Duodenal mucosa (tissue), 2 donors: ENCODE results near the gene KCNG2.

Experiments
- H3K27ac ChIP-seq: one replicate; pipeline ENCODE4 v1.7.0; 2013; ENCODE audit warnings: low read depth, low read length
- H3K27me3 ChIP-seq, 2 donors: one replicate each; pipeline ENCODE4 v1.7.0; 2013; ENCODE audit warnings: low read length in 2 of 2, control low read depth in 1 of 2; ENCODE audit not compliant: insufficient read depth in 2 of 2, control insufficient read depth in 1 of 2
- H3K36me3 ChIP-seq, 2 donors: one replicate each; pipeline ENCODE4 v1.7.0; 2013; ENCODE audit warnings: low read length in 2 of 2, control low read depth in 1 of 2; ENCODE audit not compliant: insufficient read depth in 2 of 2, control insufficient read depth in 1 of 2
- H3K4me1 ChIP-seq, 2 donors: one replicate each; pipeline ENCODE4 v1.7.0; 2013; ENCODE audit warnings: low read length in 2 of 2, control low read depth in 1 of 2; ENCODE audit not compliant: insufficient read depth in 2 of 2, control insufficient read depth in 1 of 2
- H3K4me3 ChIP-seq, 2 donors: one replicate each; pipeline ENCODE4 v1.7.0; 2013; ENCODE audit warnings: low read length in 2 of 2, low read depth in 1 of 2
- H3K9ac ChIP-seq, 2 donors: one replicate each; pipeline ENCODE4 v1.7.0; 2013; ENCODE audit warnings: low read length in 2 of 2, low read depth in 1 of 2
- H3K9me3 ChIP-seq, 2 donors: one replicate each; pipeline ENCODE4 v1.7.0; 2013; ENCODE audit warnings: low read length in 2 of 2, control low read depth in 1 of 2; ENCODE audit not compliant: control insufficient read depth in 1 of 2

Gene KCNG2

DNA sequence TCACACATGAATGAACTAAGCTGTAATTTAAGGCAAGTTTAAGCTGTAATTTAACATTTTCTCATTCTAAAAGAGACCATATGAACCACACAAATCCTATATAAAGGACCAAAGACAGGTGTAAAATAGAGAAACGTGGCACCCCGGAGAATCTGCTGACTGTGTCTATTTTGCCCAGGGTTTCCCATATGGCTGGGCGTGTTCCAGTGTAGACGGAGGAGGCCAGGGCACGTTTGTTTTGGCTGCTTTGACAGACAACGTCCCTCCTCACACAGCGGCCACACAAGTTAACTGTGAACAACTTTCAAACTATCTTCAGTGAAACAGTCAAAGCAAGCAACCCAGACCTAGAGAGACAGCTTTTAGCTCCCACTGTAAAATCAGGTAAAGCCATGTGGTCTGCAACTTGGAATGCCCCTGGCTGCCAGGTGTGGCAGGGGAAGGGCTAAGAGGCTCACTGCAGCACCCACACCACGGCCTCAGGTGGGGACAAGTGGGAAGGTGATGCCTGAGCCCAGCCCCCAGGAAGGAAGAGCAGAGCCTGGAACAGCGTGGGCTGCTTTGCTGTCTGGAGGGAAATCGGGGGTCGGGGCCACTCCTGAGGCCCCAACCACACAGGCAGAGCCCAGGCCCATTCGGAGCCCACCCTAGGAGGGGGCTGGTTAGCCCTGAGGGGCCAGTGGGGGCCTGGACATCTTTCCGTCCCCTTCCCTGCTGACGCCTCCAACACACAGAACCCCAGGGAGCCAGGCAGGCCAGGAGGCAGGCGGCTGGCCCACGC, 113.0 kb downstream of the KCNG2 start:
- H3K4me3 ChIP-seq: no peak overlapping the region
- H3K4me1 ChIP-seq: no peaks in the 10 kb centered on the region
- H3K27me3 ChIP-seq: no peaks in the 10 kb centered on the region
- H3K9ac ChIP-seq: no peak overlapping the region
- H3K36me3 ChIP-seq: peaks cover 6 to 31% of the 10 kb centered on the region in 2 donors
- H3K27ac ChIP-seq: no peak overlapping the region
- H3K9me3 ChIP-seq: no peaks in the 10 kb centered on the region

- H3K4me3 ChIP-seq: no peak overlapping the region
- no peak overlapping the region for H3K9ac ChIP-seq
- H3K27ac ChIP-seq: no peak overlapping the region
- H3K9me3 ChIP-seq: no peaks in the 10 kb centered on the region
- peaks cover 7 to 40% of the 10 kb centered on the region in 2 donors for H3K36me3 ChIP-seq
- H3K27me3 ChIP-seq: no peaks in the 10 kb centered on the region
- H3K4me1 ChIP-seq: no peaks in the 10 kb centered on the region
Observed at GRCh38 chr18:79911344-79912270, 113.9 kb downstream of the KCNG2 start.

- H3K4me3 ChIP-seq: no peak overlapping the region
- no peaks in the 10 kb centered on the region for H3K27me3 ChIP-seq
- H3K36me3 ChIP-seq: peaks cover 7 to 47% of the 10 kb centered on the region in 2 donors
- H3K27ac ChIP-seq: no peak overlapping the region
- H3K4me1 ChIP-seq: no peaks in the 10 kb centered on the region
- no peak overlapping the region for H3K9ac ChIP-seq
- no peaks in the 10 kb centered on the region for H3K9me3 ChIP-seq
Observed at GRCh38 chr18:79912409-79912991, 114.8 kb downstream of the KCNG2 start.

- H3K27me3 ChIP-seq: no peaks in the 10 kb centered on the region
- no peak overlapping the region for H3K4me3 ChIP-seq
- H3K4me1 ChIP-seq: no peaks in the 10 kb centered on the region
- no peak overlapping the region for H3K27ac ChIP-seq
- H3K9me3 ChIP-seq: no peaks in the 10 kb centered on the region
- H3K9ac ChIP-seq: no peak overlapping the region
- H3K36me3 ChIP-seq: peaks cover 7 to 50% of the 10 kb centered on the region in 2 donors
Observed at GRCh38 chr18:79912994-79913831, 115.5 kb downstream of the KCNG2 start.

DNA sequence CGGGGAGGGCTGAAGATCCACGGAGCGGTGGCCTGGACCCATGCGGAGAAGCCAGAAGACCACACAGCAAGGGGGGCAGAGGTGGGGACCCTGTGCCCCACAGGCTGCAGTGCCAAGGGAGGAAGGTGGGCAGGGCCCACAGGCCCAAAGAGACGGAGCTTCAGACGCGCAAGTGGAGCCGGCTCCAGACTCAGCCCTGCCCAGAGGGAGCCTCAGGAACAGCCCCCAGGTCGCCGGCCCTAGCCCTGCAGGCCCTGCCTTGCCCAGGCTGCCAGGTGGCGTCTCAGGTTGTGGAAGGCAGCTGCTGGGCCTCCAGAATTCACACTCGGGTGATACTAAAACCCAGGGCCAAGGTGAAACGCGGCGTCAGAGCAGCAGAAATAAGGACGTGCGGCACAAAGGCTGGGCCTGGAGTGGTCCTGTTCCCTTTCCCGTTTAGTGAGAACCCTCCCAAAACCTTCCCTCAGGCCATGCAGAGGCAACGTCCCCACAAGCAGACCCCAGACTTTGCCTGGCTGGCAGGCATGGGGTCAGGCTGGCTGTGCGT, 116.9 kb downstream of the KCNG2 start:
- no peaks in the 10 kb centered on the region for H3K9me3 ChIP-seq
- H3K27me3 ChIP-seq: no peaks in the 10 kb centered on the region
- no peak overlapping the region for H3K9ac ChIP-seq
- peaks cover 14 to 58% of the 10 kb centered on the region in 2 donors for H3K36me3 ChIP-seq
- no peaks in the 10 kb centered on the region for H3K4me1 ChIP-seq
- no peak overlapping the region for H3K27ac ChIP-seq
- no peak overlapping the region for H3K4me3 ChIP-seq

GRCh38 chr18:79915161-79916127, 117.7 kb downstream of the KCNG2 start:
- no peaks in the 10 kb centered on the region for H3K9me3 ChIP-seq
- no peak overlapping the region for H3K9ac ChIP-seq
- peaks cover 14 to 58% of the 10 kb centered on the region in 2 donors for H3K36me3 ChIP-seq
- no peak overlapping the region for H3K4me3 ChIP-seq
- no peaks in the 10 kb centered on the region for H3K27me3 ChIP-seq
- H3K4me1 ChIP-seq: no peaks in the 10 kb centered on the region
- H3K27ac ChIP-seq: no peak overlapping the region

DNA sequence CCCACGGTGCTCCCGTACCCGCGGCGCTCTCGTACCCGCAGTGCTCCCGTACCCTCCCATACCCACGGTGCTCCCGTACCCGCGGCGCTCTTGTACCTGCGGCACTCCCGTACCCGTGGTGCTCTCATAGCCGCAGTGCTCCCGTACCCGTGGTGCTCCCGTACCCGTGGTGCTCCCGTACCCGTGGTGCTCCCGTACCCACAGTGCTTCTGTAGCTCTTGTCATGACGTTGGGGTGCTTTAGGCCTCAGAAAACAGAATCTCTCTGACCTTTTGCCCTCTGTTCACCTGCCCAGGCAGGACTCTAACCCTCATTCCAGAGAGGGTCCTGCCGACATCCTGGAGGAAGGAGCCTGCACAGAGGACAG, 118.4 kb downstream of the KCNG2 start:
- Histone ChIP-seq H3K9ac (no peak overlapping the region), H3K27ac (no peak overlapping the region), H3K36me3 (peaks cover 14 to 58% of the 10 kb centered on the region in 2 donors), H3K9me3 (no peaks in the 10 kb centered on the region), H3K27me3 (no peaks in the 10 kb centered on the region), H3K4me1 (no peaks in the 10 kb centered on the region), H3K4me3 (no peak overlapping the region)

DNA sequence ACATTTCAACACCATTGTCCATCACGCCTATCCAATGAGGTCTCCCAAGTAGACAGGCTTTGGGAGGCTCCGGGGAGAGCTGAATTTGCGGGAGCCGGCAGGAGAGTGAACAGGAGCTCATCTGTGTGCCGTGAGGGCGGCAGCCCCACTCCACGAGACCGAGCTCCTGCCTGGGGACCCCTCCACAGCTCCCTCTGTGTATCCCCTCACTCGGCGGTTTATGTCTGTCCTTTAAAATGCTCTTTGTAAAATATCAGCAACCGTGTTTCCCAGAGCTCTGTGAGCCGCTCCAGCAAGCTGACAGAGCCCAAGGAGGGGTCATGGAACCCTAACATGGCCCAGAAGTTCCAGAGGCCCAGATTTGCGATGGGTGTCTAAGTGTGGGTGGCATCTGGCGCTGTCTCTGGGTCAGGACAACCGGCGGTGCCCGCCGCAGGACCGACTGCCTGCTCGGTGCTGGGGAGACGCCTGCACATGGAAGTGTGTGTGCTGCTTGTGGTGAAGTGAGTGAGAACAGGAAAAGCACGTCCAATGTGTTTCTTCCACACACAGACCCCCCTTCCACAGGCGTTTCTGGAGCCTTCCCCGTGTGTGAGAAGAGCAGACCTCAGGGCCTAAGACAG, 118.9 kb downstream of the KCNG2 start:
- no peaks in the 10 kb centered on the region for H3K27me3 ChIP-seq
- no peak overlapping the region for H3K4me3 ChIP-seq
- H3K27ac ChIP-seq: no peak overlapping the region
- H3K4me1 ChIP-seq: no peaks in the 10 kb centered on the region
- H3K9ac ChIP-seq: no peak overlapping the region
- peaks cover 14 to 58% of the 10 kb centered on the region in 2 donors for H3K36me3 ChIP-seq
- no peaks in the 10 kb centered on the region for H3K9me3 ChIP-seq
